HepG2 (cell line): ENCODE results near the gene TUBA1C. TPM values are rescaled to one million over a fixed set of nuclear protein-coding genes. Genes with fewer than 3 reads are reported as not detected.

Source experiments
- DRAP1 ChIP-seq: IDR thresholded peaks from 2 replicates; pipeline ENCODE4 v1.6.1; 2016; ENCODE audit warnings: missing genetic modification reagents, missing compliant biosample characterization
- MIER3 ChIP-seq: IDR thresholded peaks from 2 replicates; pipeline ENCODE4 v1.6.1; 2016; ENCODE audit warnings: missing compliant biosample characterization, borderline replicate concordance
- POLR2A ChIP-seq, 2 experiments: IDR thresholded peaks; 2 replicates each; pipeline ENCODE4 v1.6.1; 2011; ENCODE audit warnings: low read depth in 2 of 2, low read length in 2 of 2, mild to moderate bottlenecking in 1 of 2, moderate library complexity in 1 of 2; ENCODE audit not compliant: insufficient read depth in 1 of 2
- SALL2 ChIP-seq: sonication (generic); formaldehyde crosslinking; IDR thresholded peaks from 2 replicates; pipeline ENCODE4 v1.8.1; 2023; ENCODE audit warnings: mild to moderate bottlenecking, missing genetic modification reagents, inconsistent platforms
- SOX6 ChIP-seq, 2 experiments: fragments of 450-650 bp in 1 of 2; sonication (generic) in 1 of 2; formaldehyde crosslinking in 1 of 2; IDR thresholded peaks; 2 replicates each; pipeline versions ENCODE4 v1.4.0 to v1.6.1; 2017 to 2020; ENCODE audit warnings: antibody characterized with exemption in 1 of 2, mild to moderate bottlenecking in 1 of 2, missing genetic modification reagents in 1 of 2
- TCF7 ChIP-seq: sonication (generic); IDR thresholded peaks from 2 replicates; pipeline ENCODE4 v1.6.1; 2016; ENCODE audit warnings: antibody characterized with exemption, low read depth
- TEAD3 ChIP-seq: optimal IDR thresholded peaks from 2 replicates; pipeline ENCODE3; 2016; ENCODE audit warnings: borderline replicate concordance
- TFAP4 ChIP-seq: sonication (generic); IDR thresholded peaks from 2 replicates; pipeline ENCODE4 v1.6.1; 2016; ENCODE audit warnings: low read depth, borderline replicate concordance
- ZNF724P ChIP-seq: sonication (generic); formaldehyde crosslinking; IDR thresholded peaks from 2 replicates; pipeline ENCODE4 v1.8.0; 2022; ENCODE audit warnings: missing genetic modification reagents, borderline replicate concordance
- ZNF776 ChIP-seq: sonication (generic); formaldehyde crosslinking; IDR thresholded peaks from 2 replicates; pipeline ENCODE4 v1.4.0; 2020; ENCODE audit warnings: mild to moderate bottlenecking, missing genetic modification reagents
- ZSCAN20 ChIP-seq: sonication (generic); formaldehyde crosslinking; IDR thresholded peaks from 2 replicates; pipeline ENCODE4 v1.4.0; 2020; ENCODE audit warnings: missing genetic modification reagents, mild to moderate bottlenecking, borderline replicate concordance
- polyA plus RNA-seq, 8 experiments: library from polyadenylated mRNA; depleted of rRNA in 3 of 8; stranded (reverse) in 7 of 8; unstranded in 1 of 8; fragments of >200 nt; fragmentation: Illumina TruSeq in 4 of 8; extraction: Trizol in 4 of 8; gene quantifications; 2 replicates each; pipeline versions ENCODE4 v1.2.1 to v1.2.3, GENCODE V29; 2011 to 2016; ENCODE audit warnings: low read depth in 4 of 8, missing spikeins in 1 of 8, mixed read lengths in 1 of 8; ENCODE audit not compliant: insufficient read depth in 1 of 8
- total RNA-seq, 5 experiments: library from RNA; depleted of rRNA; stranded (reverse); fragments of >200 nt; fragmentation: Illumina TruSeq; extraction: Trizol; gene quantifications; 2 replicates each; pipeline ENCODE4 v1.2.3, GENCODE V29; 2016; ENCODE audit warnings: low read depth in 1 of 5
- TF ChIP-seq, protein P1 (sequence below), 2 experiments: fragments of 450-650 bp in 1 of 2; sonication (generic) in 1 of 2; formaldehyde crosslinking in 1 of 2; IDR thresholded peaks; 2 replicates each; pipeline versions ENCODE4 v1.6.1 to v1.8.0; 2016 to 2022; ENCODE audit warnings: antibody characterized with exemption in 1 of 2, mild to moderate bottlenecking in 1 of 2, missing genetic modification reagents in 1 of 2
- TF ChIP-seq, protein P2 (sequence below): sonication (generic); formaldehyde crosslinking; IDR thresholded peaks from 2 replicates; pipeline ENCODE4 v1.4.0; 2020; ENCODE audit warnings: missing genetic modification reagents, borderline replicate concordance

Gene TUBA1C
- total and polyA plus RNA-seq, 2 of the 13 experiments (the other 11 are each of a cell fraction or from before 2014, with no cell fraction given), result 693 to 1,075 TPM

- TF ChIP-seq, protein P1, sequence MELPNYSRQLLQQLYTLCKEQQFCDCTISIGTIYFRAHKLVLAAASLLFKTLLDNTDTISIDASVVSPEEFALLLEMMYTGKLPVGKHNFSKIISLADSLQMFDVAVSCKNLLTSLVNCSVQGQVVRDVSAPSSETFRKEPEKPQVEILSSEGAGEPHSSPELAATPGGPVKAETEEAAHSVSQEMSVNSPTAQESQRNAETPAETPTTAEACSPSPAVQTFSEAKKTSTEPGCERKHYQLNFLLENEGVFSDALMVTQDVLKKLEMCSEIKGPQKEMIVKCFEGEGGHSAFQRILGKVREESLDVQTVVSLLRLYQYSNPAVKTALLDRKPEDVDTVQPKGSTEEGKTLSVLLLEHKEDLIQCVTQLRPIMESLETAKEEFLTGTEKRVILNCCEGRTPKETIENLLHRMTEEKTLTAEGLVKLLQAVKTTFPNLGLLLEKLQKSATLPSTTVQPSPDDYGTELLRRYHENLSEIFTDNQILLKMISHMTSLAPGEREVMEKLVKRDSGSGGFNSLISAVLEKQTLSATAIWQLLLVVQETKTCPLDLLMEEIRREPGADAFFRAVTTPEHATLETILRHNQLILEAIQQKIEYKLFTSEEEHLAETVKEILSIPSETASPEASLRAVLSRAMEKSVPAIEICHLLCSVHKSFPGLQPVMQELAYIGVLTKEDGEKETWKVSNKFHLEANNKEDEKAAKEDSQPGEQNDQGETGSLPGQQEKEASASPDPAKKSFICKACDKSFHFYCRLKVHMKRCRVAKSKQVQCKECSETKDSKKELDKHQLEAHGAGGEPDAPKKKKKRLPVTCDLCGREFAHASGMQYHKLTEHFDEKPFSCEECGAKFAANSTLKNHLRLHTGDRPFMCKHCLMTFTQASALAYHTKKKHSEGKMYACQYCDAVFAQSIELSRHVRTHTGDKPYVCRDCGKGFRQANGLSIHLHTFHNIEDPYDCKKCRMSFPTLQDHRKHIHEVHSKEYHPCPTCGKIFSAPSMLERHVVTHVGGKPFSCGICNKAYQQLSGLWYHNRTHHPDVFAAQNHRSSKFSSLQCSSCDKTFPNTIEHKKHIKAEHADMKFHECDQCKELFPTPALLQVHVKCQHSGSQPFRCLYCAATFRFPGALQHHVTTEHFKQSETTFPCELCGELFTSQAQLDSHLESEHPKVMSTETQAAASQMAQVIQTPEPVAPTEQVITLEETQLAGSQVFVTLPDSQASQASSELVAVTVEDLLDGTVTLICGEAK (IDR thresholded peaks at IDR 0.05), result no peak
- TF ChIP-seq, protein P1 (CRISPR knock-in tag; IDR thresholded peaks at IDR 0.05), result peak; percentile 37
- TF ChIP-seq TEAD3 (no peak), DRAP1 (CRISPR knock-in tag) (peak; percentile 63), MIER3 (CRISPR knock-in tag) (peak; percentile 38; the same call in 1 of the 2 replicates), ZSCAN20 (CRISPR knock-in tag) (0 out of 2 replicates have a peak, but pooled peaks have one; percentile 44), TCF7 (no peak), SALL2 (CRISPR knock-in tag) (0 out of 2 replicates have a peak, but pooled peaks have one; percentile 29), ZNF724P (CRISPR knock-in tag) (peak; percentile 39; the same call in 1 of the 2 replicates), ZNF776 (peak; percentile 28; the same call in 1 of the 2 replicates), TFAP4 (no peak), SOX6 (IDR thresholded peaks at IDR 0.05) (no peak), SOX6 (CRISPR knock-in tag; IDR thresholded peaks at IDR 0.05) (0 out of 2 replicates have a peak, but pooled peaks have one; percentile 8), POLR2A (IDR thresholded peaks at IDR 0.05; ENCODE audit: insufficient read depth in 1 of 2, low read depth in 2 of 2, low read length in 2 of 2) (peak; percentile 68 to 83)
- TF ChIP-seq, protein P2, sequence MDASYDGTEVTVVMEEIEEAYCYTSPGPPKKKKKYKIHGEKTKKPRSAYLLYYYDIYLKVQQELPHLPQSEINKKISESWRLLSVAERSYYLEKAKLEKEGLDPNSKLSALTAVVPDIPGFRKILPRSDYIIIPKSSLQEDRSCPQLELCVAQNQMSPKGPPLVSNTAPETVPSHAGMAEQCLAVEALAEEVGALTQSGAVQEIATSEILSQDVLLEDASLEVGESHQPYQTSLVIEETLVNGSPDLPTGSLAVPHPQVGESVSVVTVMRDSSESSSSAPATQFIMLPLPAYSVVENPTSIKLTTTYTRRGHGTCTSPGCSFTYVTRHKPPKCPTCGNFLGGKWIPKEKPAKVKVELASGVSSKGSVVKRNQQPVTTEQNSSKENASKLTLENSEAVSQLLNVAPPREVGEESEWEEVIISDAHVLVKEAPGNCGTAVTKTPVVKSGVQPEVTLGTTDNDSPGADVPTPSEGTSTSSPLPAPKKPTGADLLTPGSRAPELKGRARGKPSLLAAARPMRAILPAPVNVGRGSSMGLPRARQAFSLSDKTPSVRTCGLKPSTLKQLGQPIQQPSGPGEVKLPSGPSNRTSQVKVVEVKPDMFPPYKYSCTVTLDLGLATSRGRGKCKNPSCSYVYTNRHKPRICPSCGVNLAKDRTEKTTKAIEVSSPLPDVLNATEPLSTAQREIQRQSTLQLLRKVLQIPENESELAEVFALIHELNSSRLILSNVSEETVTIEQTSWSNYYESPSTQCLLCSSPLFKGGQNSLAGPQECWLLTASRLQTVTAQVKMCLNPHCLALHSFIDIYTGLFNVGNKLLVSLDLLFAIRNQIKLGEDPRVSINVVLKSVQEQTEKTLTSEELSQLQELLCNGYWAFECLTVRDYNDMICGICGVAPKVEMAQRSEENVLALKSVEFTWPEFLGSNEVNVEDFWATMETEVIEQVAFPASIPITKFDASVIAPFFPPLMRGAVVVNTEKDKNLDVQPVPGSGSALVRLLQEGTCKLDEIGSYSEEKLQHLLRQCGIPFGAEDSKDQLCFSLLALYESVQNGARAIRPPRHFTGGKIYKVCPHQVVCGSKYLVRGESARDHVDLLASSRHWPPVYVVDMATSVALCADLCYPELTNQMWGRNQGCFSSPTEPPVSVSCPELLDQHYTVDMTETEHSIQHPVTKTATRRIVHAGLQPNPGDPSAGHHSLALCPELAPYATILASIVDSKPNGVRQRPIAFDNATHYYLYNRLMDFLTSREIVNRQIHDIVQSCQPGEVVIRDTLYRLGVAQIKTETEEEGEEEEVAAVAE (CRISPR knock-in tag), result peak; percentile 97
Observed at GRCh38 chr12:49322708-49323523, 58.0 kb downstream of the TUBA1C start, which contains the start of gene TROAP (continued).
